Neuronal stem cell (in vitro differentiated cells): Measurements from ENCODE around the gene ANKRD30A.
"Not testable (repeated sequence)": the region's sequence is repeated elsewhere in the genome, so short reads cannot be mapped to it uniquely, and the experiment has no call there.

ENCODE experiments used
- DNase-seq: peaks from one replicate; pipeline ENCODE4 v3.0.0-alpha.2; 2013; ENCODE audit warnings: low spot score
- H2AFZ ChIP-seq: one replicate; pipeline ENCODE4 v1.6.1; 2013; ENCODE audit warnings: mild to moderate bottlenecking, low read length, inconsistent platforms
- H2AK5ac ChIP-seq: 2 replicates; pipeline ENCODE4 v1.6.1; 2013; ENCODE audit warnings: low read depth, mild to moderate bottlenecking, inconsistent platforms, low read length, moderate library complexity, mixed read lengths
- H2BK120ac ChIP-seq: 2 replicates; pipeline ENCODE4 v1.6.1; 2013; ENCODE audit warnings: low read depth, mild to moderate bottlenecking, inconsistent platforms, low read length, moderate library complexity, mixed read lengths
- H2BK12ac ChIP-seq: one replicate; pipeline ENCODE4 v1.6.1; 2013; ENCODE audit warnings: low read length, inconsistent platforms
- H2BK15ac ChIP-seq: 2 replicates; pipeline ENCODE4 v1.6.1; 2013; ENCODE audit warnings: mild to moderate bottlenecking, low read length, inconsistent platforms, mixed read lengths
- H2BK5ac ChIP-seq: one replicate; pipeline ENCODE4 v1.6.1; 2013; ENCODE audit warnings: inconsistent platforms, mild to moderate bottlenecking, low read length, moderate library complexity
- H3K14ac ChIP-seq: one replicate; pipeline ENCODE4 v1.6.1; 2013; ENCODE audit warnings: low read length, inconsistent platforms
- H3K18ac ChIP-seq: 2 replicates; pipeline ENCODE4 v1.6.1; 2013; ENCODE audit warnings: low read length, inconsistent platforms
- H3K23ac ChIP-seq: 2 replicates; pipeline ENCODE4 v1.6.1; 2013; ENCODE audit warnings: low read depth, mild to moderate bottlenecking, mixed read lengths, low read length, inconsistent platforms; ENCODE audit not compliant: poor library complexity
- H3K27ac ChIP-seq: replicated peaks from 3 replicates; pipeline ENCODE4 v1.5.1; 2013; ENCODE audit warnings: low read length, inconsistent platforms
- H3K27me3 ChIP-seq, 3 experiments: 2 replicates each; pipeline ENCODE4 v1.6.1; 2013; ENCODE audit warnings: low read length in 3 of 3, mild to moderate bottlenecking in 2 of 3, inconsistent platforms in 1 of 3, low read depth in 1 of 3, mixed read lengths in 1 of 3, moderate library complexity in 1 of 3; ENCODE audit not compliant: control insufficient read depth in 3 of 3, insufficient read depth in 3 of 3
- H3K36me3 ChIP-seq, 2 donors: replicated peaks in 1 of 2; 2 replicates each; pipeline ENCODE4 v1.6.1; 2013; ENCODE audit warnings: low read length in 2 of 2; ENCODE audit not compliant: control insufficient read depth in 2 of 2, insufficient read depth in 2 of 2
- H3K4ac ChIP-seq: 2 replicates; pipeline ENCODE4 v1.6.1; 2013; ENCODE audit warnings: inconsistent platforms, mild to moderate bottlenecking, low read length, moderate library complexity
- H3K4me1 ChIP-seq, 2 donors: 1 replicate in 1 of 2; 2 replicates in 1 of 2; pipeline ENCODE4 v1.6.1; 2013; ENCODE audit warnings: low read length in 2 of 2, low read depth in 1 of 2; ENCODE audit not compliant: control insufficient read depth in 2 of 2, insufficient read depth in 1 of 2
- H3K4me2 ChIP-seq: one replicate; pipeline ENCODE4 v1.6.1; 2013; ENCODE audit warnings: mild to moderate bottlenecking, low read length, inconsistent platforms; ENCODE audit not compliant: insufficient read depth, poor library complexity, severe bottlenecking
- H3K4me3 ChIP-seq, 2 donors: 2 replicates each; pipeline ENCODE4 v1.5.1; 2013; ENCODE audit warnings: low read length in 2 of 2, mild to moderate bottlenecking in 2 of 2, inconsistent platforms in 1 of 2, moderate library complexity in 1 of 2
- H3K79me1 ChIP-seq: one replicate; pipeline ENCODE4 v1.6.1; 2013; ENCODE audit warnings: low read depth, mild to moderate bottlenecking, inconsistent platforms, low read length, moderate library complexity
- H3K9ac ChIP-seq: one replicate; pipeline ENCODE4 v1.6.1; 2013; ENCODE audit warnings: mild to moderate bottlenecking, low read depth, low read length, inconsistent platforms; ENCODE audit not compliant: poor library complexity
- H3K9me3 ChIP-seq, 2 donors: replicated peaks in 1 of 2; 2 replicates each; pipeline versions ENCODE3 to v1.6.1; 2013; ENCODE audit warnings: low read length in 2 of 2, mild to moderate bottlenecking in 2 of 2, inconsistent platforms in 1 of 2, low read depth in 1 of 2, mixed read lengths in 1 of 2, moderate library complexity in 1 of 2; ENCODE audit not compliant: control insufficient read depth in 2 of 2, insufficient read depth in 1 of 2
- H4K8ac ChIP-seq: one replicate; pipeline ENCODE4 v1.6.1; 2013; ENCODE audit warnings: low read depth, mild to moderate bottlenecking, inconsistent platforms, low read length, moderate library complexity
- H4K91ac ChIP-seq: one replicate; pipeline ENCODE4 v1.6.1; 2013; ENCODE audit warnings: low read length, low read depth, mild to moderate bottlenecking, inconsistent platforms; ENCODE audit not compliant: poor library complexity
- WGBS, 2 donors: extraction: QIAGEN DNeasy Blood & Tissue Kit; methylation state at CpG; one replicate each; pipeline ENCODE4 v1.1.7; 2013; ENCODE audit warnings: missing lambda C conversion rate in 2 of 2, mixed read lengths in 1 of 2; ENCODE audit not compliant: insufficient read length in 2 of 2, insufficient replicate concordance in 1 of 2; ENCODE audit errors: extremely low coverage in 2 of 2; 5-methylcytosine and 5-hydroxymethylcytosine counted together

Gene ANKRD30A

DNA sequence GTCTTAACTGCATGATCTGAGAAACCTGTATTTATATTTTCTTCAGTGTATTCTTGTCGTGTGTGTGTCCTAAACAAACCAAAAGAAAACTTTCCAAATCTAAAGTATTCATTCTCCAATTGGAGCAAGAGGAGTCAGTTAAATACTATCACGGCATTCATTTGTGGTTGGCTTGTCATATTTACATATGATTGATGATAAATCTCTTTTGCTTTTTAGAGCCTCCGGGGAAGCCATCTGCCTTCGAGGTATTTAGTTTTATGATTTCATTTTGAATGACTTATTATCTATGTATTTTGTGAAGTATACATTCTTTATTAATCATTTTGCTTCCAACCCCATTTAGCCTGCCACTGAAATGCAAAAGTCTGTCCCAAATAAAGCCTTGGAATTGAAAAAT, 37.0 kb downstream of the ANKRD30A start:
- H2BK15ac ChIP-seq, H3K9ac ChIP-seq, H4K8ac ChIP-seq, H3K79me1 ChIP-seq, H3K9me3 ChIP-seq, H3K27ac ChIP-seq, H3K4ac ChIP-seq, H2AK5ac ChIP-seq, H4K91ac ChIP-seq, H2BK5ac ChIP-seq, H3K4me3 ChIP-seq, H3K23ac ChIP-seq, H3K14ac ChIP-seq, H3K4me2 ChIP-seq, H2BK120ac ChIP-seq, H2AFZ ChIP-seq, H3K4me1 ChIP-seq, DNase-seq, H3K36me3 ChIP-seq, H3K27me3 ChIP-seq, H2BK12ac ChIP-seq, H3K18ac ChIP-seq: not testable (repeated sequence)
- WGBS, 2 donors = no CpG with 5 or more reads among the region's 4 CpGs

DNA sequence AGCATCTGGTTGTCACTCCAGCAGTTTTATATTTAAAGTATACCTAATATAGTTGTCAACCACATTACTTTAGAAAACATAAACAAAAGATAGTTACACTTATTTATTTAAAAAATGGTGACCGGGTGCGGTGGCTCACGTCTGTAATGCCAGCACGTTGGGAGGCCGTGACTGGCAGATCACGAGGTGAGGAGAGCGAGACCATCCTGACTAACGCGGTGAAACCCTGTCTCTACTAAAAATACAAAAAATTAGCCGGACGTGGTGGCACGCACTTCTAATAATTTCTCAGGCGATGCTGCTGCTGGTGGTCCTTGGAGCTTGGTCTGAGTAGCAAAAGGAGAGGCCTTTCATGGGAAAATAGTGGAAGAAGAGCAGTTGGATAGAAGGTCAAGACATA, 46.5 kb downstream of the ANKRD30A start:
- H3K9ac ChIP-seq, DNase-seq, H3K9me3 ChIP-seq: not testable (repeated sequence)

DNA sequence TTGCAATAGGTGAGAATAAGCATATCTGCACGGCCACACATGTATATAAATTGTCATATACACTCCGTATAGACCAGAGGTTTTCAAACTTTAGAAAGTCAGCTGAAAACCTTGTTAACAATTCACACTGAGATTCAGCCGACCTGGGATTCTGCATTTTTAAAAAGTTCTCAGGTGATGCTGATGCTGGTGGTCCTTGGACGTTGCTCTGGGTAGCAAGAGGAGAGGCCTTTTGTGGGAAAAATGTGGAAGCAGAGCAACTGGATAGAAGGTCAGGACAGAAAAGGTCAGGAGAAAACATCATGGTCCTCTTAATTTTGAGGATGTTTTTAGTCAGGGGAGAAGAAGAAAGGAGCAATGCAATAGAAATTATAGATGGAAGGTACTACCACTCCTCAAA, 52.9 kb downstream of the ANKRD30A start:
- not testable (repeated sequence) for H3K14ac ChIP-seq, H2BK15ac ChIP-seq, H3K27me3 ChIP-seq, H3K4me2 ChIP-seq, H3K18ac ChIP-seq, H3K36me3 ChIP-seq, H3K23ac ChIP-seq, H2BK5ac ChIP-seq, DNase-seq, H2BK120ac ChIP-seq, H3K27ac ChIP-seq, H3K4ac ChIP-seq, H2BK12ac ChIP-seq, H3K79me1 ChIP-seq, H4K91ac ChIP-seq, H4K8ac ChIP-seq, H3K9me3 ChIP-seq, H3K9ac ChIP-seq, H3K4me3 ChIP-seq, H2AFZ ChIP-seq, H3K4me1 ChIP-seq, H2AK5ac ChIP-seq
- no CpG with 5 or more reads among the region's 4 CpGs for WGBS, 2 donors

More for the DNA sequence above, 46.5 kb downstream of the ANKRD30A start:
- not testable (repeated sequence) for H3K36me3 ChIP-seq, H3K27me3 ChIP-seq, H3K4me1 ChIP-seq, H4K8ac ChIP-seq, H3K4me2 ChIP-seq, H3K18ac ChIP-seq, H2BK5ac ChIP-seq, H3K79me1 ChIP-seq, H2AK5ac ChIP-seq, H2BK120ac ChIP-seq, H2BK15ac ChIP-seq, H2BK12ac ChIP-seq, H3K14ac ChIP-seq, H3K4ac ChIP-seq, H3K27ac ChIP-seq, H2AFZ ChIP-seq, H3K23ac ChIP-seq, H3K4me3 ChIP-seq, H4K91ac ChIP-seq
- no CpG with 5 or more reads among the region's 13 CpGs for WGBS, 2 donors

DNA sequence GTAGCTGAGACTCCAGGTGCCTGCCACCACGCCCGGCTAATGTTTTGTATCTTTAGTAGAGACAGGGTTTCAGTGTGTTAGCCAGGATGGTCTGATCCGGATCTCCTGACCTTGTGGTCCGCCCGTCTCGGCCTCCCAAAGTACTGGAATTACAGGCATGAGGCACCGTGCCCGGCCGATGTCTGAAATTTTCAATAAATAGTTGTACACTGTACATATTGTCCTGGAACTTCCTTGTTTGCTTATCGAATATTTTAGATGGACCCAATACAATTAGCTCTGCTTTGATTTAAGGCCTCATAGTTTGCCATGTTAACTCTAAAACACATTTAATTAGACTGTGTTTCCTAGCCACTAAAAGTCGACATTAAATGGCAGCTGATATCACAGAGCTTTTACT, 57.3 kb downstream of the ANKRD30A start:
- H3K23ac ChIP-seq, H4K8ac ChIP-seq: not testable (repeated sequence)

More for the DNA sequence above, 57.3 kb downstream of the ANKRD30A start:
- H2BK12ac ChIP-seq, H2BK5ac ChIP-seq, DNase-seq, H3K4me2 ChIP-seq, H3K4ac ChIP-seq, H3K27ac ChIP-seq, H2BK15ac ChIP-seq, H3K79me1 ChIP-seq, H3K27me3 ChIP-seq, H3K18ac ChIP-seq, H3K36me3 ChIP-seq, H2AFZ ChIP-seq, H2BK120ac ChIP-seq, H4K91ac ChIP-seq, H2AK5ac ChIP-seq, H3K4me1 ChIP-seq, H3K9me3 ChIP-seq, H3K4me3 ChIP-seq, H3K9ac ChIP-seq, H3K14ac ChIP-seq: not testable (repeated sequence)
- no CpG with 5 or more reads among the region's 11 CpGs for WGBS, 2 donors
